Left colon (tissue), 2 donors: Measurements from ENCODE around the gene PMS2. TPM values are rescaled to one million over a fixed set of nuclear protein-coding genes. Genes with fewer than 3 reads are reported as not detected.
"Not testable (repeated sequence)": the region's sequence is repeated elsewhere in the genome, so short reads cannot be mapped to it uniquely, and the experiment has no call there.

ENCODE experiments used
- ATAC-seq: fragments of 200-7000 bp; cut with Tn5 transposase; one replicate; pipeline ENCODE4 v1.9.1; 2020; ENCODE audit warnings: mild to moderate bottlenecking, moderate library complexity
- DNase-seq, 2 donors: peaks; one replicate each; pipeline ENCODE4 v3.0.0-alpha.2; 2020
- intact Hi-C, 2 donors: fragments of 100-400 bp; cut with DNase I in 1 of 2; cut with micrococcal nuclease in 1 of 2; formaldehyde crosslinking; loops; one replicate each; pipeline versions ENCODE4 v1.11.2 to v1.14.0; 2022; cut with DNase I, micrococcal nuclease
- total RNA-seq, 2 donors: library from RNA; stranded (reverse); fragmentation: NEBNext Ultra II Directional; extraction: Animal tissue kit (Norgen Biotek cat#: 25700); gene quantifications; one replicate each; pipeline ENCODE4 v1.2.1, GENCODE V29; 2021
- donor health status: DM: no; HTN: no; CAD: no.
- donor health status: DM: yes; HTN: yes; CAD: no.

The PMS2 gene
- total RNA-seq, 2 donors from 2014 or later: 10.6 to 10.7 TPM

DNA sequence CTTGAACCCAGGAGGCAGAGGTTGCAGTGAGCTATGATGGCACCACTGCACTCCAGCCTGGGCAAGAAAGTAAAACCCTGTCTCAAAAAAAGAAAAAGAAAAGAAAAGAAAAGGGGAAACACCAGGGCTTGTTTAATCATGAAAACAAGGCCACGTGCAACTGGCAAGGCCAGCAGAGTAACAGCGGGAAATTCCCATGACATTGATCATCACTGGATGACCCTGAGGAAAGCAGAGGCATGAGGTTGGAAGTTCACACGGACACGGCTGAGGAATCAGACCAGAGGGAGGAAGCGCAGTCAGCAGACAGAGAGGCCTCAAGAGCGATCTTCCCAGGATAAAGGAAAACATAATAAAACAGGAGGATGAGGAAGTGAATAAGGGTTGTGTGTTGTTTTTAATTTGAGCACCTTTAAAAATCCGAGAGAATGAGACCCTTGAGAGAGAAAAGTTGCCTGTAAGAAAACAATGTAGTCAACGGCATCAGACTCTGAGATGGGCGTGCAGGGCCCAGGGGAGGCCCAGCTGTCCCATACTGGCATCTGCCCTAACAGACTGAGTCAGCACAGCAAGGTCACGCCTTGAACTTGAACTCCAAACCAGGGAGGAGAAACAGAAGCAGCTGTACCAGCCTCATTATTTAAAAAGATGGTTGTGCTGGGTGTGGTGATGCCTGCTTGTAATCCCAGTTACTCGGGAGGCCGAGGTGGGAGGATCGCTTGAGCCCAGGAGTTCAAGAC lies 76.8 kb downstream of the PMS2 start:
- DNase-seq, intact Hi-C loops, ATAC-seq: not testable (repeated sequence)

DNA sequence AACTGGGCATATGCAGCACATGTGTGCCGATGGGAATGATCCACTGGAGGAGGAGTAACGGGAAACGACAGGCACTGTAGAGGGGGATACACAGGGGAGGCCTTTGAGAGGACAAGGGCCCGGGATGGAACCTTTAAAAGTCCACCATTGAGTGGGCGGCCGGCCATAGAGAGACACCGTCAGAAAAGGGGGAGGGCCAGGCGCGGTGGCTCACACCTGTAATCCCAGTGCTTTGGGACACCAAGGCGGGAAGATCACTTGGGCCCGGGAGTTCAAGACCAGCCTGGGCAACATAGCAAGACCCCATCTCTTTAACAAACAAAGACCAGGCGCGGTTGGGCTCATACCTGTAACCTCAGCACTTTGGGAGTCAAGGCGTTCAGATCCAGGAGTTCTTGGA lies 77.6 kb downstream of the PMS2 start:
- ATAC-seq, DNase-seq, intact Hi-C loops: not testable (repeated sequence)

DNA sequence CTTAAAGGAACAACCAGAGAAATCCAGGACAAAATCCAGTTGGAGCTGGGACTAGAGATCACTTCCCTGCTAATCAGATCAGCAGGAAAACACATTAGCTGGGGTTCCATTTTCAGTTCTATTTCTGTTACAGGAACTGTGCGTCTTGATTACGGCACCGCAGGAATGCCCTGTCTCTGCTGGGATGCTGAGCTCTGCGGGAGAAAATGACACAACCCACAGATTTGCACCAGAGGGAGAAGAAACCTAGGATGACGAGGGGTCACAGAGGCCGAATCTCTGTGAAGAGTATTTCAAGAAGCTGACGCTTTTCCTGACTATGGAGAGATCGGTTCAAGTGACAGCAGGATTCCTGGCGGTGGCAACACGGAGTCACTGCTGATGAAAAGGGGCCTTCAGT lies 78.6 kb downstream of the PMS2 start:
- intact Hi-C loops, DNase-seq, ATAC-seq: not testable (repeated sequence)

DNA sequence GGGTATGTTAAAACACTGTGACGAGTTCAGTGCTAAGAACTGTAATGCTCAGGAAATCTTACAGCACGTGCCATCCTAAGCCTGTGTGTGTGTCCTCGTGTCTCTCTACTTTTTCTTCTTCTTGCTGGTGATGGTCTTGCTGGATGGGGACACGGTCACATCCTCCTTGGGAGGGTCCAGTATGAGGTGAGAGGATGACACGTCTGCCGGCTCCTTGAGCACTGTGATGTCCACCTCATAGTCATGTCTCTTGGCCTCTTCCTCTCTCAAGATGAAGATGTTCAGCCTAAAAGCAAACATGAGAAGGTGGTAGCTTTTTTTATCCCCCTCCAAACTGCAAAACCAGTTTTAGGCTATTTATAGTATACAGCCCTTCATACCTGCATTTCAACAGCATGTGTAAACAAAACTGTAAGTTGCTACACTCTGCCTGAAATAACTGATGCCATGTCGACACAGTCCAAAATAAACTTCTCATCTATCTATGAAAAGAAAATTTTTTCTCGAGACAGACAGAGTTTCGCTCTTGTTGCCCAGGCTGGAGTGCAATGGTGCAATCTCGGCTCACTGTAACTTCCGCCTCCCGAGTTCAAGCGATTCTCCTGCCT lies 82.5 kb downstream of the PMS2 start:
- DNase-seq, intact Hi-C loops, ATAC-seq: not testable (repeated sequence)

DNA sequence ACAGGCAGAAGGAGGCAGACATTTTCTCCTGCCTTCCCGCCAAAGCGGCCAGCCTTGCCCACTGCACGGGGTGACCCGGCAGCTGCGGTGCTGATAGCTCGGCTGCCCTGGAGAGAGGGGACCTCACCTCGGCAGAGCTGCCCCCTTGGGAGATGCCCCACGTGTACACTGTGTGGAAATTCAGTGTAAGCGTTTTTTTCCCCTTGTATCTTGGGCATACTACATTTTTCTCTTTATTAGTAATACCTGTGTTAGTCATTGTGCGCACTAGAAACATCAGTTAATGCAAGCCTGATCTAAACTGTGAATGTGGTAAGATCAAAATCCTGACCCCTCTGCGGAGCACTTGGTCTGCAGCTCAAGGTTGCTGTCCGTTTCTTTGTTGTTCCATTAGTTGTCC lies 84.2 kb downstream of the PMS2 start:
- DNase-seq, intact Hi-C loops, ATAC-seq: not testable (repeated sequence)

DNA sequence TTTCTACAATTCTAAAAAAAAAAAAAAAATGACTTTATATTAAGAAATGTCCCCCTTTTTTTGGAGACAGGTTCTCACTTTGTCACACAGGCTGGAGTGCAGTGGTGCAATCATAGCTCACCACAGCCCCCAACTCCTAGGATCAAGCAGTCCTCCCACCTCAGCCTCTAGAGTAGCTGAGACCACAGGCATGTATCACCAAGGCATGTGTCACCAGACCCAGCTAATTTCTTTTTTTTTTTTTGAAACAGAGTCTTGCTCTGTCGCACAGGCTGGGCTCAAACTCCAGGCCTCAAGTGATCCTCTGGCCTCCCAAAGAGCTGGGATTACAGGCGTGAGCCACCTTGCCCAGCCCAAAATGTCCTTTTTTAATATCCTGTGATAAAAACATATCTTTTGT lies 84.7 kb downstream of the PMS2 start:
- ATAC-seq, intact Hi-C loops, DNase-seq: not testable (repeated sequence)

Other genes starting within 250 kb of the PMS2 start
- 10 to 100 TPM; 18.9 TPM for gene RNF216, start 227.4 kb downstream of the PMS2 start, total RNA-seq
- gene OCM, start 128.3 kb downstream of the PMS2 start, total RNA-seq: not detected
- 10 to 100 TPM; 55.1 to 81.0 TPM for gene CCZ1, start 110.3 kb downstream of the PMS2 start, total RNA-seq
- gene RSPH10B, start 38.4 kb downstream of the PMS2 start, total RNA-seq: not detected
- 10 to 100 TPM; 41.1 to 49.8 TPM for gene AIMP2, start 223 bp upstream of the PMS2 start, total RNA-seq
- gene ANKRD61, start 22.3 kb upstream of the PMS2 start, total RNA-seq: not detected
- gene EIF2AK1, start 50.1 kb upstream of the PMS2 start, total RNA-seq: 100 to 1,000 TPM in 1 of 2 donors, 10 to 100 TPM in 1; 99.1 to 117 TPM
- 10 to 100 TPM in 1 of 2 donors, 1 to 10 TPM in 1; 9.9 to 11.6 TPM for gene USP42, start 95.9 kb upstream of the PMS2 start, total RNA-seq